Measurements from ENCODE around the gene SLC15A4. TPM values are rescaled to one million over a fixed set of nuclear protein-coding genes. Genes with fewer than 3 reads are reported as not detected.
"Not testable (repeated sequence)": the region's sequence is repeated elsewhere in the genome, so short reads cannot be mapped to it uniquely, and the experiment has no call there.

SLC15A4 gene
- total RNA-seq, 1 donor = 54.0 TPM

DNA sequence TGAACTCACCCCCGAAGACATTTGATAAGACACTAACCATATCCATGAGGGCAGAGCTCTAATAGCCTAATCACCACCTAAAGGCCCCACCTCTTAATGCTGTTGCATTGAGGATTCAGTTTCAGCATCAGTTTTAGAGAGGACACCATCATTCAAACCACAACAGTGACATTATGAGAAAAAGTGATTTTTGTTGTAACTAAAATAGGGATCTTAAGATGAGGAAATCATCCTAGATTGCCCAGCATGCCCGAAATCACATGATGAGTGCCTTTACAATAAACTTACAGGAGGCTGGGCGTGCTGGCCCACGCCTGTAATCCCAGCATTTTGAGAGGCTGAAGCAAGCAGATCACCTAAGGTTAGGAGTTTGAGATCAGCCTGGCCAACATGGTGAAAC lies 19.8 kb upstream of the SLC15A4 start:
- DNase-seq (ENCODE audit: low read depth) = no peak
- H3K4me3 ChIP-seq (ENCODE audit: low read depth, low read length) = no peak overlapping the region
- TF ChIP-seq, protein P1, sequence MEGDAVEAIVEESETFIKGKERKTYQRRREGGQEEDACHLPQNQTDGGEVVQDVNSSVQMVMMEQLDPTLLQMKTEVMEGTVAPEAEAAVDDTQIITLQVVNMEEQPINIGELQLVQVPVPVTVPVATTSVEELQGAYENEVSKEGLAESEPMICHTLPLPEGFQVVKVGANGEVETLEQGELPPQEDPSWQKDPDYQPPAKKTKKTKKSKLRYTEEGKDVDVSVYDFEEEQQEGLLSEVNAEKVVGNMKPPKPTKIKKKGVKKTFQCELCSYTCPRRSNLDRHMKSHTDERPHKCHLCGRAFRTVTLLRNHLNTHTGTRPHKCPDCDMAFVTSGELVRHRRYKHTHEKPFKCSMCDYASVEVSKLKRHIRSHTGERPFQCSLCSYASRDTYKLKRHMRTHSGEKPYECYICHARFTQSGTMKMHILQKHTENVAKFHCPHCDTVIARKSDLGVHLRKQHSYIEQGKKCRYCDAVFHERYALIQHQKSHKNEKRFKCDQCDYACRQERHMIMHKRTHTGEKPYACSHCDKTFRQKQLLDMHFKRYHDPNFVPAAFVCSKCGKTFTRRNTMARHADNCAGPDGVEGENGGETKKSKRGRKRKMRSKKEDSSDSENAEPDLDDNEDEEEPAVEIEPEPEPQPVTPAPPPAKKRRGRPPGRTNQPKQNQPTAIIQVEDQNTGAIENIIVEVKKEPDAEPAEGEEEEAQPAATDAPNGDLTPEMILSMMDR (IDR thresholded peaks at IDR 0.05; ENCODE audit: insufficient read depth, low read length) = no peak

DNA sequence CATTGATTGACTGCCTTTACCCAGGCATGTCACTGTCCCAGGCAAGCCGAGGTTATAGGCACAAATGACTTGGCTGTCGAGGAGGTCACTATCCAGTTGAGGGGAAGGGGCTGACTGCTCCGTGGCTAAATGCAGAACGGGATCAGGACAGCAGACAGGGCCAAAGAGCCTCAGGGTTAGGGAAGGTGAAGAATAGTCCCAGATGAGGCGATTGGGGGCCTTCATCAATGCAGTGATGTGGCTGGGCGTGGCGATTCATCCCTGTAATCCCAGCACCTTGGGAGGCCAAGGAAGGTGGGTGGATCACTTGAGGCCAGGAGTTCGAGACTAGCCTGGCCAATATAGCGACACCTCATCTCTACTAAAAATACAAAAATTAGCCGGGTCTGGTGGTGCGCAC lies 18.8 kb upstream of the SLC15A4 start:
- no peak for DNase-seq (ENCODE audit: low read depth)
- H3K4me3 ChIP-seq (ENCODE audit: low read depth, low read length) = no peak overlapping the region
- TF ChIP-seq, protein P1 (IDR thresholded peaks at IDR 0.05; ENCODE audit: insufficient read depth, low read length) = no peak

DNA sequence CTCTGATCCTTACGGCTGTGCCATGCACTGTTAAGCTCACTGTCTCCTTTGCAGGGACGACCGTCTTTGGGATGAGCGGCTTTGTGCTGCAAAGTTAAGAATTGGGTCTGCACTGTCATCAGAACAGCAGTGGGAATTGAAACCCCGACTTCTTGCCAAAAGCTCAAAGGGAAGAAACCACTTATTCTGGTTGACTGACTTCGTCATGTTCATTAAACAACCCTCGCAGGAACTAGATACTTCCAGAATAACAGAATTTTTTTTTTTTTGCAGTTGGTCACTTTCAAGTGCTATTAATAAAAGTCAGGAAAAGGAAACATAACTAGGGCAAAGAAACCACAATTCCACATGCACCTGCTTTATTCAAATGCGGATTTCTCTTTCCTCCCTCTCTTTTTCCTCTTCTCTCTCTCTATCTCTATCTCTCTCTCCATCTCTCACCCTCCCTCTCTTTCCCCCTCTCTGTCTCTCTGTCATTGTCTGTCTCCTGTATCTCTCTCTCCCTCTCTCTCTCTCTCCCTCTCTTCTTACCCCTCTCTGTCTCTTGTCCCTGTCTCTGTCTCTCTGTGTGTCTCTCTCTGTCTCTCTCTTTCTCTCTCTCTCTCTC lies 17.2 kb upstream of the SLC15A4 start:
- H3K4me3 ChIP-seq (ENCODE audit: low read depth, low read length) = no peak overlapping the region
- DNase-seq (ENCODE audit: low read depth) = no peak
- TF ChIP-seq, protein P1 (IDR thresholded peaks at IDR 0.05; ENCODE audit: insufficient read depth, low read length) = no peak

DNA sequence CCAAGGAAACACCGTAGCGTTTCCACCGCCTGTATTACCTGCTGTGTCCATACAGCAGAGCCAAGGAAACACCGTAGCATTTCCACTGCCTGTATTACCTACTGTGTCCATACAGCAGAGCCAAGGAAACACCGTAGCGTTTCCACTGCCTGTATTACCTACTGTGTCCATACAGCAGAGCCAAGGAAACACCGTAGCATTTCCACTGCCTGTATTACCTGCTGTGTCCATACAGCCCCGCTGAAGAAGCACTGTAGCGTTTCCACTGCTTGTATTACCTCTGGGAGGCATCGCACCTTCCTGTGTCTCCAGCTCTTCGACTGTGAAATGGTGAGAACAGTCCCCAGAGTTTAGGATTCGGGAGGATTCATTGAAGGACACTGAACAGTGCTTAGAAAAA lies 16.1 kb upstream of the SLC15A4 start:
- not testable (repeated sequence) for H3K4me3 ChIP-seq (ENCODE audit: low read depth, low read length); DNase-seq (ENCODE audit: low read depth)

DNA sequence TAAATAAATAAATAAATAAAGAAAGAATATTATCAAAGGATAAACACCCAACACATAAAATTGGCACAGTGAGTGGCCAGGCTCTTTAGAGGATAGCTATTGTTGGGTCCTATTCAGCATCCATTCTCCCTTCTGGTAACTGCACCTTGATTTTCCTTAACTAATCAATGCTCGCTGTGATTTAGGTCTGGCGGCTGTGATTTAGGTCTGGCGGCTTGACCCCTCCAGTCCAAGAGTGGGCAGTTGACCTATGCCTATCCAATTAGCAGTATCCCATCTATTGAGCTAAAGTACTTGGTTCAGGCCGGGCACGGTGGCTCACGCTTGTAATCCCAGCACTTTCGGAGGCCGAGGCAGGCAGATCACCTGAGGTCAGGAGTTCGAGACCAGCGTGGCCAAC lies 9.7 kb upstream of the SLC15A4 start:
- TF ChIP-seq, protein P1 (IDR thresholded peaks at IDR 0.05; ENCODE audit: insufficient read depth, low read length) = no peak
- DNase-seq (ENCODE audit: low read depth) = no peak

DNA sequence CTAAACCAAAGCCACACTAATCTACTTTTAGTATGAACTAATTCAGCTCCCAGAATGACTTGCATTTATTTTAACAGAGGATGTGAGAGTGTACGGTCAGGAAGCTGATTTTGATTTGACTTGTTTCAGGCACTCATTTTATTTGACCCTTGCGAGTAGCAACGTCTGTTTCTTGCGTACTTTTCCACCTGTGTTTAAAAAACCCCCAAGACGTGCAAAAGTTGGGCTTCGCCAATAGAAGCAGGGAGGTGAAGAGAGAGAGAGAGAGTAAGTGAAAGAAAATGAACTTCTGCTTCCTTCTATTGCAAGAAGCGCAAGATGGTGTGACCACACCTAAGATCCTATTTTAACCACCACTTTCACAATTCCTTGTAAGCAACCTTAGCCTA lies 6.7 kb upstream of the SLC15A4 start:
- TF ChIP-seq, protein P1 (IDR thresholded peaks at IDR 0.05; ENCODE audit: insufficient read depth, low read length) = no peak
- H3K4me3 ChIP-seq (ENCODE audit: low read depth, low read length) = no peak overlapping the region
- no peak for DNase-seq (ENCODE audit: low read depth)

More for the DNA sequence above, 9.7 kb upstream of the SLC15A4 start:
- H3K4me3 ChIP-seq (ENCODE audit: low read depth, low read length) = no peak overlapping the region

DNA sequence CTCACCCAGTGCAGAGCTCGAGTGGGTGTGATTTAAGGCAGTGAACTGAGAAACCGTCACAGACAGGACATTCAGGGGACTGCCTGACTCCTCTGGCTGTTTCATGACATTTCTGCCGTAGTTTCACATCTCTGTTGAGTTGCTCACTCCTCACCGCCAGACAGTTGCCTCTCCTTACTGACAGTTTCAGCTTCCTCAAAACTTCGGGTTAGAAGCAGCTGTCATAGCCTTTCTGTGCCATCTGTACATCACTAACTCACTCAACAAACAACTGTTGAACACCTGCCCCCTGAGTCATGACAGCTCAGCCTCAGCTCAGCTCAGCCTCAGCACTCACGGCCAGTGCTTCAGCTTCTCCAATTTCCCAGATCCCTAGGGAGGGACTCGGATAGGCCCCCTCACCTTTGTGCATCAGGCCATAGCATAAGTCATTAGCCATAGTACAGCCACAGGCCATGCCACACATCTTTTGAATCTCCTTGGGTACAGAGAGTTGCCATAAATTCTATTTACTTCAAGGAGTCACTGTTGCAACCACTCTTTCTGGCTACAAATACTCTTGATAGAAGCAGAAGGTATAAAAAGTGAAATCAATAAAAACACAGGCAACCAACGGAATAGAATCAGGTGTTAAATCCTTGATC lies 6.2 kb upstream of the SLC15A4 start:
- TF ChIP-seq, protein P1 (IDR thresholded peaks at IDR 0.05; ENCODE audit: insufficient read depth, low read length) = no peak
- H3K4me3 ChIP-seq (ENCODE audit: low read depth, low read length) = no peak overlapping the region
- no peak for DNase-seq (ENCODE audit: low read depth)
